A673 (cell line): ENCODE measurements around the gene BCAS1. TPM values are rescaled to one million over a fixed set of nuclear protein-coding genes. Genes with fewer than 3 reads are reported as not detected.

ENCODE experiments used
- BruUV-seq: library from RNA; stranded (reverse); fragments of 400-500 nt; replicated peaks from 2 replicates; lab custom pipeline; 2021; lab: Mats Ljungman, UMichigan
- CTCF ChIA-PET: fragments of 300-600 bp; sonication (Branson Sonifier 250); formaldehyde crosslinking; loops from one replicate; lab custom pipeline; 2022; ENCODE audit warnings: antibody characterized with exemption; lab: Charles Lee
- POLR2A ChIA-PET: fragments of 300-600 bp; sonication (Branson Sonifier 250); formaldehyde crosslinking; loops from one replicate; lab custom pipeline; 2022; ENCODE audit warnings: antibody characterized with exemption; ENCODE audit not compliant: low non-redundant PET; lab: Charles Lee
- DNase-seq: peaks from one replicate; pipeline ENCODE4 v3.0.0-alpha.2; 2015; ENCODE audit warnings: low spot score
- H3K27ac ChIP-seq: fragments of 200-600 bp; sonication (generic); 2 replicates; pipeline ENCODE4 v1.5.1; 2016; ENCODE audit warnings: mixed run types, low read depth, mild to moderate bottlenecking, mixed read lengths, antibody characterized with exemption, low read length; ENCODE audit not compliant: poor library complexity, severe bottlenecking
- H3K27me3 ChIP-seq: fragments of 200-600 bp; sonication (generic); replicated peaks from 2 replicates; pipeline ENCODE4 v1.6.1; 2017; ENCODE audit warnings: mixed run types, low read depth, mild to moderate bottlenecking, mixed read lengths, antibody characterized with exemption, low read length; ENCODE audit not compliant: insufficient read depth, poor library complexity
- H3K36me3 ChIP-seq: fragments of 200-600 bp; sonication (generic); 2 replicates; pipeline ENCODE4 v1.6.1; 2016; ENCODE audit warnings: mixed run types, mild to moderate bottlenecking, mixed read lengths, antibody characterized with exemption, low read length; ENCODE audit not compliant: insufficient read depth, poor library complexity, severe bottlenecking
- H3K4me1 ChIP-seq: fragments of 200-600 bp; sonication (generic); 2 replicates; pipeline ENCODE4 v1.6.1; 2017; ENCODE audit warnings: mixed run types, mild to moderate bottlenecking, mixed read lengths, antibody characterized with exemption, low read length; ENCODE audit not compliant: insufficient read depth, poor library complexity, severe bottlenecking
- H3K4me3 ChIP-seq: fragments of 200-600 bp; sonication (generic); 2 replicates; pipeline ENCODE4 v1.5.1; 2016; ENCODE audit warnings: low read depth, mixed run types, mild to moderate bottlenecking, mixed read lengths, low read length; ENCODE audit not compliant: poor library complexity, severe bottlenecking
- H3K9me3 ChIP-seq: fragments of 200-600 bp; sonication (generic); 2 replicates; pipeline ENCODE4 v1.6.1; 2016; ENCODE audit warnings: mixed run types, low read depth, mild to moderate bottlenecking, mixed read lengths, antibody characterized with exemption, low read length; ENCODE audit not compliant: poor library complexity, severe bottlenecking
- EZH2 ChIP-seq: fragments of 200-600 bp; sonication (generic); IDR thresholded peaks from 2 replicates; pipeline ENCODE4 v1.6.1; 2017; ENCODE audit warnings: borderline replicate concordance, low read depth, mild to moderate bottlenecking, mixed read lengths, antibody characterized with exemption, low read length; ENCODE audit not compliant: poor library complexity, severe bottlenecking
- intact Hi-C: fragments of 100-400 bp; cut with micrococcal nuclease; formaldehyde crosslinking; loops from one replicate; pipeline ENCODE4 v1.10.0; 2022; ENCODE audit not compliant: unreplicated experiment
- total RNA-seq: library from RNA; stranded (reverse); gene quantifications from 2 replicates; pipeline ENCODE4 v1.2.3, GENCODE V29; 2021
- TF ChIP-seq, protein P1 (sequence below): fragments of 300-800, 200-600 bp; sonication (generic); conservative IDR thresholded peaks from 2 replicates; pipeline ENCODE4 v1.5.1; 2017; ENCODE audit warnings: low read depth, mild to moderate bottlenecking, antibody characterized with exemption, low read length, moderate library complexity, mixed read lengths

Gene BCAS1
- total RNA-seq, 1 experiment from 2014 or later = 1.4 TPM

DNA sequence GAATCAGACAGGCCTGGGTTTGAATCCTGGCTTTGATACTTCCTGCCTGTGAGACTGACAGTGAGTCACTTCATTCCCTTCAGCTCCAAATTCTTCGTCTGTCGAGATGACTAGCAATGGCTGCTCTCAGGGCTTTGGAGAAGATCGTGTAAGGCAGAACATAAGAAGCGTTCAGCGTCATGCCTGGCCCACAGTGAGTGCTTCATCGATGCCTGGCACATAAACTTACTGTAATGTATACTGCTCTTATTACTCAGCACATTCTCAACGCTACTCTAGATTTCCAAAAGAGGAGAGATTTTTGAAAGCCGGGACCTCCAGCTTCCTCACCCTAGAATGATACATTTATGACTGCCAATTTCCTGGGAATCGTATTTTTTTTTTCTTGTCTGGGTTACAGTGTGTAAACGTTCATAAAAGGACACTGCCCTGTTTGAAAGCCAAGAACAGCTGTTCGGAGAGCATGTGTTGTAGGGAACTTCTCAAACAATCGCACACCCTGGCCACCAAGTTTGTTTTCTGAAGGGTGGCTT lies 16.2 kb upstream of the BCAS1 start:
- no peaks in the 10 kb centered on the region for H3K27me3 ChIP-seq
- ChIA-PET CTCF (no interaction called here), POLR2A (no interaction called here)
- intact Hi-C loops = no loop called here
- H3K27ac ChIP-seq = no peak overlapping the region
- H3K4me3 ChIP-seq = no peak overlapping the region
- BruUV-seq = no TSS peak
- no peak for DNase-seq
- H3K9me3 ChIP-seq = no peaks in the 10 kb centered on the region
- H3K4me1 ChIP-seq = no peaks in the 10 kb centered on the region
- TF ChIP-seq, protein P1, sequence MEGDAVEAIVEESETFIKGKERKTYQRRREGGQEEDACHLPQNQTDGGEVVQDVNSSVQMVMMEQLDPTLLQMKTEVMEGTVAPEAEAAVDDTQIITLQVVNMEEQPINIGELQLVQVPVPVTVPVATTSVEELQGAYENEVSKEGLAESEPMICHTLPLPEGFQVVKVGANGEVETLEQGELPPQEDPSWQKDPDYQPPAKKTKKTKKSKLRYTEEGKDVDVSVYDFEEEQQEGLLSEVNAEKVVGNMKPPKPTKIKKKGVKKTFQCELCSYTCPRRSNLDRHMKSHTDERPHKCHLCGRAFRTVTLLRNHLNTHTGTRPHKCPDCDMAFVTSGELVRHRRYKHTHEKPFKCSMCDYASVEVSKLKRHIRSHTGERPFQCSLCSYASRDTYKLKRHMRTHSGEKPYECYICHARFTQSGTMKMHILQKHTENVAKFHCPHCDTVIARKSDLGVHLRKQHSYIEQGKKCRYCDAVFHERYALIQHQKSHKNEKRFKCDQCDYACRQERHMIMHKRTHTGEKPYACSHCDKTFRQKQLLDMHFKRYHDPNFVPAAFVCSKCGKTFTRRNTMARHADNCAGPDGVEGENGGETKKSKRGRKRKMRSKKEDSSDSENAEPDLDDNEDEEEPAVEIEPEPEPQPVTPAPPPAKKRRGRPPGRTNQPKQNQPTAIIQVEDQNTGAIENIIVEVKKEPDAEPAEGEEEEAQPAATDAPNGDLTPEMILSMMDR = no peak
- TF ChIP-seq EZH2 = no peak
- H3K36me3 ChIP-seq = no peaks in the 10 kb centered on the region

DNA sequence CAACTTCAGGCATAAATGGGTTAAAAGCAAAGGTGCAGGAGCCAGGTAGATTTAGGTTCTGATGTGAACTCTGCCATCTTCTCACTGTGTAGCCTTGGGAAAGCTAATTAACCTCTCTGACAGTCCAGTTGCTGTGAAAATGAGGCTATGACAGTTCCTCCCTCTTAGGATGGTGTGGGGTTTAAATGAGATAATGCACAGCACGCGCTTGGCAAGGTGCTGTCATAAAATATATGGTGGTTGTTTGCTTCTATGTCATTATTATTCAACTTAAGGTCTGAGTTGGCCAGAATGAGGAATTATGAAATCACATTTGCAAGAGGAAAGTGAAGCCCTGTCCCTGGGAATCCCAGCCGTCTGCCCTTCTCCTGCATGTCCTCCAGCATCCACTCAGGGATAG lies 15.5 kb upstream of the BCAS1 start:
- no peak for DNase-seq
- no peaks in the 10 kb centered on the region for H3K27me3 ChIP-seq
- no peak overlapping the region for H3K27ac ChIP-seq
- ChIA-PET CTCF (no interaction called here), POLR2A (no interaction called here)
- intact Hi-C loops = no loop called here
- no peaks in the 10 kb centered on the region for H3K4me1 ChIP-seq
- H3K9me3 ChIP-seq = no peaks in the 10 kb centered on the region
- TF ChIP-seq, protein P1 = no peak
- TF ChIP-seq EZH2 = no peak
- H3K4me3 ChIP-seq = no peak overlapping the region
- no TSS peak for BruUV-seq
- no peaks in the 10 kb centered on the region for H3K36me3 ChIP-seq

DNA sequence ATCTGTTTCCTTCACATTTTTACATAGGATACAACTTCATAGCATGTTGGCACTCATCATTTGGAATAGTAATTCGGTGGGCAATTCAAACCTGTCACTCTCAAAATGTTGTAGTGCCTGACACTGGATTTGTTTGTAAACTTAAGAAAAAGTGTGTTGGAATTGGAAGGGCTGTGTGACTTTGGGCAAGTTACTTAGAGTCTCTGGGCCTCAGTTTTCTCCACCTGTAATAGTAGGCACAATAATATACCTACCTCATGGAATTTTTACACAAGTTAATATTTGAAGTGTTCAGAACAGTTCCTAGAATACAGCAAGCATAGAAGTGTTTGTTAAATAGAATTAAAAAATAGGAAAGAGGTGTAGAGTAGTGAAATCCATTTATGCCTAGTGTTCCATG lies 15.0 kb upstream of the BCAS1 start:
- BruUV-seq = no TSS peak
- CTCF ChIA-PET = no interaction called here
- POLR2A ChIA-PET = no interaction called here

More for the DNA sequence above, 15.0 kb upstream of the BCAS1 start:
- DNase-seq = no peak
- H3K4me3 ChIP-seq = no peak overlapping the region
- TF ChIP-seq, protein P1 = no peak
- no peak for TF ChIP-seq EZH2
- no peaks in the 10 kb centered on the region for H3K27me3 ChIP-seq
- H3K36me3 ChIP-seq = no peaks in the 10 kb centered on the region
- no peaks in the 10 kb centered on the region for H3K4me1 ChIP-seq
- no peaks in the 10 kb centered on the region for H3K9me3 ChIP-seq
- H3K27ac ChIP-seq = no peak overlapping the region
- intact Hi-C loops = no loop called here
